IMR-90 (cell line): Measurements from ENCODE around the gene CNNM3. TPM values are rescaled to one million over a fixed set of nuclear protein-coding genes. Genes with fewer than 3 reads are reported as not detected.

ENCODE experiments used
- ATAC-seq: fragments of 200-7000 bp; cut with Tn5 transposase; 2 replicates; pipeline ENCODE4 v1.9.1; 2020; ENCODE audit warnings: low read depth, mild to moderate bottlenecking, moderate library complexity
- BruUV-seq: library from RNA; stranded (reverse); fragments of 400-500 nt; replicated peaks from 2 replicates; lab custom pipeline; 2021; lab: Mats Ljungman, UMichigan
- CTCF ChIA-PET: fragments of 300-600 bp; formaldehyde crosslinking; extraction: SDS; loops from one replicate; lab custom pipeline; 2021; ENCODE audit warnings: antibody characterized with exemption; lab: Yijun Ruan, JAX
- POLR2A ChIA-PET: fragments of 300-600 bp; sonication (Branson Sonifier 250); formaldehyde crosslinking; loops from one replicate; lab custom pipeline; 2022; ENCODE audit warnings: antibody characterized with exemption; ENCODE audit not compliant: unreplicated experiment; lab: Charles Lee
- DNase-seq: peaks from one replicate; pipeline ENCODE4 v3.0.0; 2013
- H2AFZ ChIP-seq: replicated peaks from 2 replicates; pipeline ENCODE3; 2013; ENCODE audit warnings: low read length, mild to moderate bottlenecking; ENCODE audit not compliant: poor library complexity
- H2AK5ac ChIP-seq: 2 replicates; pipeline ENCODE4 v1.6.1; 2013; ENCODE audit warnings: low read depth, low read length, inconsistent platforms
- H2AK9ac ChIP-seq: replicated peaks from 2 replicates; pipeline ENCODE3; 2013; ENCODE audit warnings: mild to moderate bottlenecking, low read depth, low read length, moderate library complexity; ENCODE audit not compliant: poor library complexity
- H2BK120ac ChIP-seq: 2 replicates; pipeline ENCODE4 v1.6.1; 2013; ENCODE audit warnings: low read depth, low read length, inconsistent platforms
- H2BK15ac ChIP-seq: 3 replicates; pipeline ENCODE4 v1.6.1; 2013; ENCODE audit warnings: low read depth, low read length, inconsistent platforms
- H2BK20ac ChIP-seq: 2 replicates; pipeline ENCODE4 v1.6.1; 2013; ENCODE audit warnings: low read depth, mild to moderate bottlenecking, inconsistent platforms, low read length, moderate library complexity
- H2BK5ac ChIP-seq: 2 replicates; pipeline ENCODE4 v1.6.1; 2013; ENCODE audit warnings: mild to moderate bottlenecking, low read depth, low read length, inconsistent platforms; ENCODE audit not compliant: poor library complexity, severe bottlenecking
- H3K14ac ChIP-seq: replicated peaks from 2 replicates; pipeline ENCODE4 v1.6.1; 2013; ENCODE audit warnings: low read depth, low read length, inconsistent platforms
- H3K18ac ChIP-seq: 2 replicates; pipeline ENCODE4 v1.6.1; 2013; ENCODE audit warnings: low read depth, low read length, control low read depth
- H3K23ac ChIP-seq: 2 replicates; pipeline ENCODE4 v1.6.1; 2013; ENCODE audit warnings: low read depth, low read length, inconsistent platforms
- H3K27ac ChIP-seq: 2 replicates; pipeline ENCODE4 v1.5.1; 2013; ENCODE audit warnings: mild to moderate bottlenecking, control low read depth, low read length; ENCODE audit not compliant: insufficient read depth
- H3K27me3 ChIP-seq: 2 replicates; pipeline ENCODE4 v1.6.1; 2013; ENCODE audit warnings: low read length; ENCODE audit not compliant: control insufficient read depth, insufficient read depth
- H3K36me3 ChIP-seq: 2 replicates; pipeline ENCODE4 v1.6.1; 2013; ENCODE audit warnings: low read length, mixed read lengths; ENCODE audit not compliant: control insufficient read depth, insufficient read depth
- H3K4ac ChIP-seq: 2 replicates; pipeline ENCODE4 v1.6.1; 2013; ENCODE audit warnings: low read depth, low read length, inconsistent platforms
- H3K4me1 ChIP-seq: 2 replicates; pipeline ENCODE4 v1.6.1; 2013; ENCODE audit warnings: low read length, mixed read lengths; ENCODE audit not compliant: control insufficient read depth, insufficient read depth
- H3K4me2 ChIP-seq: 2 replicates; pipeline ENCODE4 v1.6.1; 2013; ENCODE audit warnings: low read depth, mild to moderate bottlenecking, control low read depth, low read length, moderate library complexity
- H3K4me3 ChIP-seq: 2 replicates; pipeline ENCODE4 v1.5.1; 2013; ENCODE audit warnings: low read depth, mild to moderate bottlenecking, control low read depth, low read length, moderate library complexity; ENCODE audit not compliant: insufficient read depth
- H3K56ac ChIP-seq: 2 replicates; pipeline ENCODE4 v1.6.1; 2013; ENCODE audit warnings: low read length, inconsistent platforms; ENCODE audit not compliant: insufficient read depth; ENCODE audit errors: extremely low read depth
- H3K79me1 ChIP-seq, 2 experiments: 2 replicates each; pipeline ENCODE4 v1.6.1; 2013; ENCODE audit warnings: low read length in 2 of 2, inconsistent platforms in 1 of 2, low read depth in 1 of 2
- H3K9ac ChIP-seq: 2 replicates; pipeline ENCODE4 v1.6.1; 2013; ENCODE audit warnings: low read depth, low read length, control low read depth
- H3K9me1 ChIP-seq: 2 replicates; pipeline ENCODE4 v1.6.1; 2013; ENCODE audit warnings: low read length, inconsistent platforms; ENCODE audit not compliant: insufficient read depth
- H3K9me3 ChIP-seq: 2 replicates; pipeline ENCODE4 v1.6.1; 2013; ENCODE audit warnings: low read length; ENCODE audit not compliant: control insufficient read depth, insufficient read depth
- H4K20me1 ChIP-seq: 2 replicates; pipeline ENCODE4 v1.6.1; 2013; ENCODE audit warnings: low read length, inconsistent platforms; ENCODE audit not compliant: insufficient read depth
- H4K5ac ChIP-seq: 2 replicates; pipeline ENCODE4 v1.6.1; 2013; ENCODE audit warnings: mild to moderate bottlenecking, low read depth, low read length, control low read depth
- H4K8ac ChIP-seq, 2 experiments: 2 replicates each; pipeline ENCODE4 v1.6.1; 2013; ENCODE audit warnings: low read depth in 2 of 2, low read length in 2 of 2, control low read depth in 1 of 2, inconsistent platforms in 1 of 2
- H4K91ac ChIP-seq: 2 replicates; pipeline ENCODE4 v1.6.1; 2013; ENCODE audit warnings: low read depth, low read length, inconsistent platforms; ENCODE audit not compliant: insufficient read depth
- BHLHE40 ChIP-seq: fragments of 150-350 bp; IDR thresholded peaks from 2 replicates; pipeline ENCODE4 v1.6.1; 2016; ENCODE audit warnings: mild to moderate bottlenecking, low read depth, low read length
- CEBPB ChIP-seq: IDR thresholded peaks from 2 replicates; pipeline ENCODE4 v1.6.1; 2012; ENCODE audit warnings: low read depth, low read length, improper control_type of control experiment
- FOS ChIP-seq: fragments of 150-350 bp; IDR thresholded peaks from 2 replicates; pipeline ENCODE4 v1.6.1; 2016; ENCODE audit warnings: low read depth, low read length
- MAZ ChIP-seq: IDR thresholded peaks from 2 replicates; pipeline ENCODE4 v1.6.1; 2012; ENCODE audit warnings: low read depth, mild to moderate bottlenecking, low read length, improper control_type of control experiment, moderate library complexity, borderline replicate concordance
- RFX5 ChIP-seq: IDR thresholded peaks from 2 replicates; pipeline ENCODE4 v1.8.0; 2012; ENCODE audit warnings: low read depth, mild to moderate bottlenecking, low read length, moderate library complexity
- WGBS, 2 experiments: methylation state at CpG; one replicate each; pipeline versions ENCODE4 v1.1.5 to v1.1.7; 2013; ENCODE audit warnings: missing lambda C conversion rate in 2 of 2; ENCODE audit not compliant: insufficient read length in 1 of 2; ENCODE audit errors: extremely low coverage in 2 of 2; 5-methylcytosine and 5-hydroxymethylcytosine counted together
- dilution Hi-C: fragments of 300-500 bp; cut with HindIII; formaldehyde crosslinking; loops from one replicate; pipeline ENCODE4 v1.14.3; 2018; ENCODE audit warnings: low sequenced_read_pairs; ENCODE audit not compliant: unreplicated experiment
- in situ Hi-C: fragments of 300-500 bp; cut with MboI; formaldehyde crosslinking; loops from 3 replicates; pipeline ENCODE4 v1.14.3; 2019; ENCODE audit warnings: low sequenced_read_pairs, inconsistent platforms, mixed read lengths
- intact Hi-C: fragments of 100-400 bp; cut with micrococcal nuclease; formaldehyde crosslinking; loops from 2 replicates; pipeline ENCODE4 v1.10.0; 2022
- polyA plus RNA-seq, 3 experiments: library from polyadenylated mRNA; depleted of rRNA; stranded (reverse); fragments of >200 nt; gene quantifications; 2 replicates each; pipeline ENCODE4 v1.2.3, GENCODE V29; 2012; ENCODE audit warnings: low replicate concordance in 1 of 3
- total RNA-seq: library from RNA; depleted of rRNA; stranded (reverse); fragments of >200 nt; gene quantifications from 2 replicates; pipeline ENCODE4 v1.2.3, GENCODE V29; 2012

The CNNM3 gene
- total and polyA plus RNA-seq, 2 of the 4 experiments (the other 2 are of a cell fraction) = 2.3 to 6.1 TPM

DNA sequence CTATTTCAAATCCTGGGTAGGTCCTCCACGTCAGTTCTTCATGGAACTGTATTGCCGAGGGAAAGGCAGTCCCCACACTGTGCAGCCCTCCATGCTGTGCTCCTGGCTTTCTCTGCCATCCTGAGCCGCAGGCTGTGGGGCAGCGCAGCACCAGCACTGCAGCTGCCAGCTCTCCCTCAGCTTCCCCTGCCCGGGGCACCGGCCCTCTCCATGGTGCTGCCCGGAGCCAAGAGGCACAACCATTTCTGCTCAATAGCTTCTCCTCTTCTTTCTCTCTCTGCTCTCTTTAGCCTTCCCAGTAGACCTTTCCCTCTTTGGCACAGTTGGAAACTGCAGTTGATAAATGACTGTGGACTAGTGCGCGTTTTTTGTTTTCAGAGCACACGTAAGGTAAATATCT, 15.6 kb downstream of the CNNM3 start:
- in situ Hi-C loops = no loop called here
- no peaks in the 10 kb centered on the region for H4K20me1 ChIP-seq
- no peak overlapping the region for H2BK15ac ChIP-seq
- H3K4me1 ChIP-seq = peaks cover 10% of the 10 kb centered on the region; the same call in 1 of the 2 replicates
- no peak overlapping the region for H3K4ac ChIP-seq
- H3K9ac ChIP-seq = no peak overlapping the region
- CTCF ChIA-PET = interaction anchor here (1.0 kb wide), 1 partner anchor 26 kb away, joined by 4 read pairs; the partner anchor contains the start of gene ANKRD39
- H4K91ac ChIP-seq = no peak overlapping the region
- BruUV-seq = no TSS peak
- no peak overlapping the region for H3K56ac ChIP-seq
- no peak overlapping the region for H2AK5ac ChIP-seq
- WGBS, 2 experiments = 100% methylated on average over 4 of the region's 10 CpGs; no CpG with 5 or more reads in 1 of the 2 experiments
- no peaks in the 10 kb centered on the region for H3K9me3 ChIP-seq
- no peak overlapping the region for H3K27ac ChIP-seq
- dilution Hi-C loops = no loop called here
- no peak overlapping the region for H2AK9ac ChIP-seq
- H3K27me3 ChIP-seq = no peaks in the 10 kb centered on the region
- no peak for TF ChIP-seq FOS
- TF ChIP-seq CEBPB = no peak
- no peak for TF ChIP-seq MAZ
- TF ChIP-seq RFX5 = no peak
- TF ChIP-seq BHLHE40 = no peak
- ATAC-seq (no peak), DNase-seq (no peak)
- peaks cover 28% of the 10 kb centered on the region for H3K36me3 ChIP-seq
- no peak overlapping the region for H3K14ac ChIP-seq
- no peak overlapping the region for H2AFZ ChIP-seq
- POLR2A ChIA-PET = no interaction called here
- H4K8ac ChIP-seq = no peak overlapping the region
- no peak overlapping the region for H3K18ac ChIP-seq
- no peak overlapping the region for H2BK5ac ChIP-seq
- H2BK120ac ChIP-seq = no peak overlapping the region
- no peak overlapping the region for H3K4me3 ChIP-seq
- peaks cover 11% of the 10 kb centered on the region; the same call in 1 of the 2 replicates for H3K9me1 ChIP-seq
- no peak overlapping the region for H3K23ac ChIP-seq
- 0 out of 4 replicates have a peak, but pooled peaks cover 0 to under 1% of the 10 kb centered on the region in 2 experiments for H3K79me1 ChIP-seq
- intact Hi-C loops = no loop called here
- no peak overlapping the region for H4K5ac ChIP-seq
- no peak overlapping the region for H2BK20ac ChIP-seq
- H3K4me2 ChIP-seq = no peak overlapping the region
